ENCODE results near the gene SLC15A4. TPM values are rescaled to one million over a fixed set of nuclear protein-coding genes. Genes with fewer than 3 reads are reported as not detected.
"Not testable (repeated sequence)": the region's sequence is repeated elsewhere in the genome, so short reads cannot be mapped to it uniquely, and the experiment has no call there.

The SLC15A4 gene
- total RNA-seq, 1 experiment from 2014 or later = 21.6 TPM

GRCh38 chr12:128840862-128841468, 17.2 kb upstream of the SLC15A4 start:
- no peaks in the 10 kb centered on the region for H4K20me1 ChIP-seq (ENCODE audit: control insufficient read depth, insufficient read depth, insufficient read length)
- H3K79me1 ChIP-seq (ENCODE audit: insufficient read depth, low read depth, low read length, poor library complexity, severe bottlenecking) = no peaks in the 10 kb centered on the region
- no peak overlapping the region for H3K14ac ChIP-seq (ENCODE audit: insufficient read depth, low read length)
- H3K4me3 Mint-ChIP-seq = no peak overlapping the region
- H3K9me3 ChIP-seq (ENCODE audit: control insufficient read depth, low read depth, low read length) = no peaks in the 10 kb centered on the region
- no peak overlapping the region for H3K4me2 ChIP-seq (ENCODE audit: insufficient read depth, insufficient read length, low read length)
- H3K23ac ChIP-seq (ENCODE audit: insufficient read length, low read depth, low read length) = no peak overlapping the region
- no peak overlapping the region for H3K27ac Mint-ChIP-seq
- no peak overlapping the region for H2BK120ac ChIP-seq (ENCODE audit: low read depth, low read length, poor library complexity, severe bottlenecking)
- H3K79me2 ChIP-seq (ENCODE audit: insufficient read depth, low read length) = no peaks in the 10 kb centered on the region
- TF ChIP-seq CTCF (conservative IDR thresholded peaks at IDR 0.05) = no peak
- no peak overlapping the region for H3K4ac ChIP-seq (ENCODE audit: low read depth, low read length)
- H4K91ac ChIP-seq (ENCODE audit: insufficient read length, low read depth, low read length) = no peak overlapping the region
- H3K9ac ChIP-seq (ENCODE audit: extremely low read depth, insufficient read length, low read length) = no peak overlapping the region
- no peak overlapping the region for H3K56ac ChIP-seq (ENCODE audit: insufficient read length, low read depth, low read length)
- H2BK12ac ChIP-seq (ENCODE audit: insufficient read length, low read depth, low read length) = no peak overlapping the region
- H4K5ac ChIP-seq (ENCODE audit: insufficient read length, low read depth, low read length) = no peak overlapping the region
- no peak overlapping the region for H4K8ac ChIP-seq (replicated peaks; ENCODE audit: insufficient read length, low read depth, low read length)
- no peak overlapping the region for H3K18ac ChIP-seq (ENCODE audit: insufficient read length, low read depth, low read length)
- H3K4me1 Mint-ChIP-seq = peaks cover 8% of the 10 kb centered on the region in 2 experiments; a peak in 3 of 4 replicates
- H3K9me3 Mint-ChIP-seq = peaks cover 3 to 6% of the 10 kb centered on the region in 2 experiments; a peak in 3 of 5 replicates
- no peak overlapping the region for H2AK5ac ChIP-seq (ENCODE audit: insufficient read length, low read length)
- H3T11ph ChIP-seq (ENCODE audit: low read length) = no peak overlapping the region
- H3K27me3 ChIP-seq (ENCODE audit: insufficient read depth, low read length) = no peaks in the 10 kb centered on the region
- H3K23me2 ChIP-seq (ENCODE audit: insufficient read length, low read depth, low read length, poor library complexity, severe bottlenecking) = no peaks in the 10 kb centered on the region
- H3K27ac ChIP-seq (ENCODE audit: insufficient read length, low read depth, low read length) = no peak overlapping the region
- H2BK5ac ChIP-seq (ENCODE audit: insufficient read length, low read length) = no peak overlapping the region
- H3K36me3 Mint-ChIP-seq (ENCODE audit: insufficient read depth in 1 of 3, low read depth in 3 of 3) = no peaks in the 10 kb centered on the region
- no peak for DNase-seq
- no peak overlapping the region for H2BK20ac ChIP-seq (ENCODE audit: low read depth, low read length, poor library complexity, severe bottlenecking)
- peaks cover 17% of the 10 kb centered on the region for H3K27me3 Mint-ChIP-seq (ENCODE audit: low read depth)
- no peak overlapping the region for H2BK15ac ChIP-seq (ENCODE audit: low read depth, low read length)
- no peak overlapping the region for H2AFZ ChIP-seq (ENCODE audit: low read length)
- WGBS (ENCODE audit: extremely low coverage, insufficient read length, low lambda C conversion rate) = no CpG with 5 or more reads among the region's 8 CpGs
- no peaks in the 10 kb centered on the region for H3K4me1 ChIP-seq (ENCODE audit: insufficient read depth, low read length)

- not testable (repeated sequence) for H3K4me1 ChIP-seq (ENCODE audit: insufficient read depth, low read length); H2BK15ac ChIP-seq (ENCODE audit: low read depth, low read length); H3K9me3 Mint-ChIP-seq; H3K14ac ChIP-seq (ENCODE audit: insufficient read depth, low read length); H3K23ac ChIP-seq (ENCODE audit: insufficient read length, low read depth, low read length); H3K4me2 ChIP-seq (ENCODE audit: insufficient read depth, insufficient read length, low read length); H2AK5ac ChIP-seq (ENCODE audit: insufficient read length, low read length); H3K79me1 ChIP-seq (ENCODE audit: insufficient read depth, low read depth, low read length, poor library complexity, severe bottlenecking); H3T11ph ChIP-seq (ENCODE audit: low read length); H3K4me3 Mint-ChIP-seq; H4K91ac ChIP-seq (ENCODE audit: insufficient read length, low read depth, low read length); H3K4ac ChIP-seq (ENCODE audit: low read depth, low read length); H2BK20ac ChIP-seq (ENCODE audit: low read depth, low read length, poor library complexity, severe bottlenecking); H4K20me1 ChIP-seq (ENCODE audit: control insufficient read depth, insufficient read depth, insufficient read length); H3K9ac ChIP-seq (ENCODE audit: extremely low read depth, insufficient read length, low read length); DNase-seq; H2BK12ac ChIP-seq (ENCODE audit: insufficient read length, low read depth, low read length); H4K8ac ChIP-seq (replicated peaks; ENCODE audit: insufficient read length, low read depth, low read length); H3K56ac ChIP-seq (ENCODE audit: insufficient read length, low read depth, low read length); H3K27ac ChIP-seq (ENCODE audit: insufficient read length, low read depth, low read length); H3K23me2 ChIP-seq (ENCODE audit: insufficient read length, low read depth, low read length, poor library complexity, severe bottlenecking); H3K27ac Mint-ChIP-seq; H3K27me3 ChIP-seq (ENCODE audit: insufficient read depth, low read length); H2BK5ac ChIP-seq (ENCODE audit: insufficient read length, low read length); H3K79me2 ChIP-seq (ENCODE audit: insufficient read depth, low read length); H3K36me3 Mint-ChIP-seq (ENCODE audit: insufficient read depth in 1 of 3, low read depth in 3 of 3); H2BK120ac ChIP-seq (ENCODE audit: low read depth, low read length, poor library complexity, severe bottlenecking); H3K9me3 ChIP-seq (ENCODE audit: control insufficient read depth, low read depth, low read length); H3K4me1 Mint-ChIP-seq; H3K18ac ChIP-seq (ENCODE audit: insufficient read length, low read depth, low read length); H4K5ac ChIP-seq (ENCODE audit: insufficient read length, low read depth, low read length); H2AFZ ChIP-seq (ENCODE audit: low read length)
- no CpG with 5 or more reads among the region's 12 CpGs for WGBS (ENCODE audit: extremely low coverage, insufficient read length, low lambda C conversion rate)
- H3K27me3 Mint-ChIP-seq (ENCODE audit: low read depth) = peaks cover 23% of the 10 kb centered on the region
Observed at GRCh38 chr12:128839885-128840284, 16.1 kb upstream of the SLC15A4 start.
